Ovary (tissue), 3 donors: ENCODE results near the gene TBL1X.

Source experiments
- POLR2A ChIP-seq: fragments of 450-650 bp; IDR thresholded peaks from one replicate; pipeline ENCODE4 v1.6.1; 2017; ENCODE audit warnings: antibody characterized with exemption, mild to moderate bottlenecking, moderate library complexity
- TF ChIP-seq, protein P1 (sequence below), 3 donors: fragments of 450-650 bp in 2 of 3; fragments of 200-600 bp in 1 of 3; IDR thresholded peaks; one replicate each; pipeline versions ENCODE4 v1.5.1 to v1.8.0; 2016 to 2022; ENCODE audit warnings: antibody characterized with exemption in 3 of 3, mild to moderate bottlenecking in 1 of 3
- donor health status: DM: no; HTN: no; CAD: no.

DNA sequence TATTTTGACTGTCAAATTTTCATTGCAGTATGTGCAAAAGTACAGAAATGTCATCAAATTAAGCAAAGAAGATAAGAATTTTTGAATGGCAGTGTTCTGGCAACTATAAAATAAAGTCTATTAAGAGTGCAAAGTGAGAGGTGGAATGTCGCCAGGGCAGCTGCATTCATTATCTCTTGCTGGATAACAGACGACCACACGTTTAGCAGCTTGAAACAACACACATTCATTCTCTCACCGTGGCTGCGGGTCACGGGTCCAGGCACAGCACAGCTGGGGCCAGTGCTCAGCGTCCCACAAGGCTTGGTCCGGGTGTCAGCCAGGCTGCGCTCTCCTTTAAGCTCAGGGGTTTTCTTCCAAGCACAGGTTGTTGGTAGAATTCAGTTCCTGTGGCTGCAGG, 186.9 kb downstream of the TBL1X start:
- TF ChIP-seq, protein P1, sequence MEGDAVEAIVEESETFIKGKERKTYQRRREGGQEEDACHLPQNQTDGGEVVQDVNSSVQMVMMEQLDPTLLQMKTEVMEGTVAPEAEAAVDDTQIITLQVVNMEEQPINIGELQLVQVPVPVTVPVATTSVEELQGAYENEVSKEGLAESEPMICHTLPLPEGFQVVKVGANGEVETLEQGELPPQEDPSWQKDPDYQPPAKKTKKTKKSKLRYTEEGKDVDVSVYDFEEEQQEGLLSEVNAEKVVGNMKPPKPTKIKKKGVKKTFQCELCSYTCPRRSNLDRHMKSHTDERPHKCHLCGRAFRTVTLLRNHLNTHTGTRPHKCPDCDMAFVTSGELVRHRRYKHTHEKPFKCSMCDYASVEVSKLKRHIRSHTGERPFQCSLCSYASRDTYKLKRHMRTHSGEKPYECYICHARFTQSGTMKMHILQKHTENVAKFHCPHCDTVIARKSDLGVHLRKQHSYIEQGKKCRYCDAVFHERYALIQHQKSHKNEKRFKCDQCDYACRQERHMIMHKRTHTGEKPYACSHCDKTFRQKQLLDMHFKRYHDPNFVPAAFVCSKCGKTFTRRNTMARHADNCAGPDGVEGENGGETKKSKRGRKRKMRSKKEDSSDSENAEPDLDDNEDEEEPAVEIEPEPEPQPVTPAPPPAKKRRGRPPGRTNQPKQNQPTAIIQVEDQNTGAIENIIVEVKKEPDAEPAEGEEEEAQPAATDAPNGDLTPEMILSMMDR (IDR thresholded peaks at IDR 0.05), result no peak
- TF ChIP-seq POLR2A, result no peak
